Suprapubic skin (tissue), 4 donors: ENCODE data around the gene BCL6B. TPM values are rescaled to one million over a fixed set of nuclear protein-coding genes. Genes with fewer than 3 reads are reported as not detected.

Experiments used
- DNase-seq, 2 donors: peaks; one replicate each; pipeline ENCODE4 v3.0.0-alpha.2; 2019; ENCODE audit warnings: low spot score in 2 of 2
- H3K27ac ChIP-seq: fragments of 200-600 bp; sonication (generic); one replicate; pipeline ENCODE4 v1.5.1; 2019
- H3K27me3 ChIP-seq: fragments of 200-600 bp; sonication (generic); one replicate; pipeline ENCODE4 v1.5.1; 2019
- H3K36me3 ChIP-seq: fragments of 200-600 bp; sonication (generic); one replicate; pipeline ENCODE4 v1.5.1; 2019
- H3K4me1 ChIP-seq: fragments of 200-600 bp; sonication (generic); one replicate; pipeline ENCODE4 v1.5.1; 2019
- H3K4me3 ChIP-seq: fragments of 200-600 bp; sonication (generic); one replicate; pipeline ENCODE4 v1.5.1; 2019; ENCODE audit warnings: mild to moderate bottlenecking
- H3K9me3 ChIP-seq: fragments of 200-600 bp; sonication (generic); one replicate; pipeline ENCODE4 v1.5.1; 2019
- EP300 ChIP-seq: sonication (generic); formaldehyde crosslinking; IDR thresholded peaks from one replicate; pipeline ENCODE4 v1.6.1; 2017; ENCODE audit warnings: antibody characterized with exemption
- POLR2A ChIP-seq, 2 donors: fragments of 450-650 bp; IDR thresholded peaks; one replicate each; pipeline ENCODE4 v1.6.1; 2017; ENCODE audit warnings: antibody characterized with exemption in 2 of 2, mild to moderate bottlenecking in 2 of 2, moderate library complexity in 2 of 2
- POLR2AphosphoS5 ChIP-seq, 3 donors: sonication (generic); formaldehyde crosslinking; IDR thresholded peaks; one replicate each; pipeline ENCODE4 v1.6.1; 2017; ENCODE audit warnings: antibody characterized with exemption in 3 of 3
- WGBS: methylation state at CpG from one replicate; pipeline ENCODE4 v1.1.5; 2018; 5-methylcytosine and 5-hydroxymethylcytosine counted together
- total RNA-seq, 4 donors: library from RNA; depleted of rRNA; stranded (reverse); fragments of >200 nt; gene quantifications; one replicate each; pipeline ENCODE4 v1.1.0, GENCODE V29; 2016
- TF ChIP-seq, protein P1 (sequence below), 2 donors: fragments of 200-600 bp in 1 of 2; fragments of 450-650 bp in 1 of 2; sonication (generic) in 1 of 2; IDR thresholded peaks; one replicate each; pipeline ENCODE4 v1.5.1; 2016 to 2019; ENCODE audit warnings: antibody characterized with exemption in 2 of 2, mild to moderate bottlenecking in 1 of 2, moderate library complexity in 1 of 2

The BCL6B gene
- total RNA-seq, 4 donors from 2014 or later: 1.6 to 3.1 (median 1.8) TPM

GRCh38 chr17:7077911-7078546 is 55.2 kb downstream of the BCL6B start:
- WGBS: 95% methylated on average over 6 of the region's 7 CpGs
- no peak for TF ChIP-seq POLR2A (IDR thresholded peaks at IDR 0.05)
- TF ChIP-seq EP300: no peak
- TF ChIP-seq, protein P1, sequence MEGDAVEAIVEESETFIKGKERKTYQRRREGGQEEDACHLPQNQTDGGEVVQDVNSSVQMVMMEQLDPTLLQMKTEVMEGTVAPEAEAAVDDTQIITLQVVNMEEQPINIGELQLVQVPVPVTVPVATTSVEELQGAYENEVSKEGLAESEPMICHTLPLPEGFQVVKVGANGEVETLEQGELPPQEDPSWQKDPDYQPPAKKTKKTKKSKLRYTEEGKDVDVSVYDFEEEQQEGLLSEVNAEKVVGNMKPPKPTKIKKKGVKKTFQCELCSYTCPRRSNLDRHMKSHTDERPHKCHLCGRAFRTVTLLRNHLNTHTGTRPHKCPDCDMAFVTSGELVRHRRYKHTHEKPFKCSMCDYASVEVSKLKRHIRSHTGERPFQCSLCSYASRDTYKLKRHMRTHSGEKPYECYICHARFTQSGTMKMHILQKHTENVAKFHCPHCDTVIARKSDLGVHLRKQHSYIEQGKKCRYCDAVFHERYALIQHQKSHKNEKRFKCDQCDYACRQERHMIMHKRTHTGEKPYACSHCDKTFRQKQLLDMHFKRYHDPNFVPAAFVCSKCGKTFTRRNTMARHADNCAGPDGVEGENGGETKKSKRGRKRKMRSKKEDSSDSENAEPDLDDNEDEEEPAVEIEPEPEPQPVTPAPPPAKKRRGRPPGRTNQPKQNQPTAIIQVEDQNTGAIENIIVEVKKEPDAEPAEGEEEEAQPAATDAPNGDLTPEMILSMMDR (IDR thresholded peaks at IDR 0.05): no peak
- no peak for TF ChIP-seq POLR2AphosphoS5 (IDR thresholded peaks at IDR 0.05)
- DNase-seq: no peak
- H3K27me3 ChIP-seq: no peaks in the 10 kb centered on the region
- H3K4me3 ChIP-seq: no peak overlapping the region
- H3K27ac ChIP-seq: no peak overlapping the region
- H3K4me1 ChIP-seq: peaks cover 3% of the 10 kb centered on the region
- no peaks in the 10 kb centered on the region for H3K9me3 ChIP-seq
- H3K36me3 ChIP-seq: no peaks in the 10 kb centered on the region

- no peaks in the 10 kb centered on the region for H3K9me3 ChIP-seq
- no peak for DNase-seq
- no peak overlapping the region for H3K4me3 ChIP-seq
- H3K27ac ChIP-seq: no peak overlapping the region
- TF ChIP-seq POLR2AphosphoS5 (IDR thresholded peaks at IDR 0.05) (no peak), EP300 (no peak)
- TF ChIP-seq, protein P1 (IDR thresholded peaks at IDR 0.05): no peak
- H3K36me3 ChIP-seq: no peaks in the 10 kb centered on the region
- H3K4me1 ChIP-seq: peaks cover 3% of the 10 kb centered on the region
- H3K27me3 ChIP-seq: peaks cover 2% of the 10 kb centered on the region
- WGBS: 82% methylated on average over 10 of the region's 10 CpGs
Observed at GRCh38 chr17:7078711-7079110, 55.9 kb downstream of the BCL6B start.

Other genes starting within 250 kb of the BCL6B start
- 1 to 10 TPM in 2 of 4 donors, under 1 TPM in 1, not detected in 1; 0.91 to 1.5 (median 1.0) TPM for gene FBXO39, start 246.8 kb upstream of the BCL6B start, total RNA-seq
- not detected for gene TEKT1, start 191.3 kb upstream of the BCL6B start, total RNA-seq
- gene ALOX12, start 27.0 kb upstream of the BCL6B start, total RNA-seq: 10 to 100 TPM in 3 of 4 donors, 1 to 10 TPM in 1; 9.8 to 34.4 (median 22.8) TPM
- gene RNASEK, start 10.4 kb upstream of the BCL6B start, total RNA-seq: 100 to 1,000 TPM in 3 of 4 donors, 10 to 100 TPM in 1; 82.2 to 235 (median 219) TPM
- gene SLC16A13, start 13.0 kb downstream of the BCL6B start, total RNA-seq: 1 to 10 TPM; 1.5 to 4.9 (median 3.7) TPM
- 10 to 100 TPM in 1 of 4 donors, 1 to 10 TPM in 2, under 1 TPM in 1; 0.26 to 10.8 (median 5.5) TPM for gene SLC16A11, start 21.0 kb downstream of the BCL6B start, total RNA-seq
- gene CLEC10A, start 57.2 kb downstream of the BCL6B start, total RNA-seq: 1 to 10 TPM; 1.6 to 3.3 (median 1.7) TPM
- gene ASGR2, start 91.8 kb downstream of the BCL6B start, total RNA-seq: 10 to 100 TPM in 1 of 4 donors, 1 to 10 TPM in 3; 3.4 to 11.8 (median 6.8) TPM
- gene ASGR1, start 156.3 kb downstream of the BCL6B start, total RNA-seq: 1 to 10 TPM; 1.3 to 2.3 (median 2.0) TPM
- gene DLG4, start 196.8 kb downstream of the BCL6B start, total RNA-seq: 10 to 100 TPM in 1 of 4 donors, 1 to 10 TPM in 3; 2.9 to 12.7 (median 3.2) TPM
- 1,000 to 10,000 TPM in 1 of 4 donors, 100 to 1,000 TPM in 3; 565 to 1,687 (median 703) TPM for gene ACADVL, start 196.9 kb downstream of the BCL6B start, total RNA-seq
- gene DVL2, start 211.5 kb downstream of the BCL6B start, total RNA-seq: 10 to 100 TPM; 53.2 to 78.1 (median 55.5) TPM
- 10 to 100 TPM; 19.0 to 35.0 (median 29.1) TPM for gene PHF23, start 216.4 kb downstream of the BCL6B start, total RNA-seq
- gene GABARAP, start 219.4 kb downstream of the BCL6B start, total RNA-seq: 100 to 1,000 TPM; 446 to 840 (median 533) TPM
- 10 to 100 TPM; 54.7 to 80.6 (median 72.1) TPM for gene CTDNEP1, start 228.7 kb downstream of the BCL6B start, total RNA-seq
- 10 to 100 TPM; 13.6 to 29.7 (median 20.3) TPM for gene ELP5, start 229.2 kb downstream of the BCL6B start, total RNA-seq
- gene CLDN7, start 239.4 kb downstream of the BCL6B start, total RNA-seq: 10 to 100 TPM in 2 of 4 donors, 1 to 10 TPM in 2; 7.7 to 14.5 (median 11.0) TPM